KMS-11 (cell line): ENCODE results near the gene EPS8.

Source experiments
- H2AFZ ChIP-seq: fragments of 200-600 bp; sonication (generic); 2 replicates; pipeline ENCODE4 v1.6.1; 2016; ENCODE audit warnings: antibody characterized with exemption, mixed run types, low read depth
- H3K27ac ChIP-seq: fragments of 200-600 bp; sonication (generic); 2 replicates; pipeline ENCODE4 v1.6.1; 2016; ENCODE audit warnings: mild to moderate bottlenecking, mixed run types
- H3K27me3 ChIP-seq: fragments of 200-600 bp; sonication (generic); 2 replicates; pipeline ENCODE4 v1.6.1; 2017; ENCODE audit warnings: mild to moderate bottlenecking, low read depth, mixed run types, moderate library complexity; ENCODE audit not compliant: insufficient read depth
- H3K36me3 ChIP-seq: fragments of 200-600 bp; sonication (generic); 2 replicates; pipeline ENCODE4 v1.6.1; 2017; ENCODE audit warnings: mild to moderate bottlenecking, mixed run types; ENCODE audit not compliant: insufficient read depth
- H3K4me1 ChIP-seq: fragments of 200-600 bp; sonication (generic); 2 replicates; pipeline ENCODE4 v1.6.1; 2016; ENCODE audit warnings: mild to moderate bottlenecking, low read depth, mixed run types; ENCODE audit not compliant: poor library complexity, severe bottlenecking
- H3K4me2 ChIP-seq: fragments of 200-600 bp; sonication (generic); 2 replicates; pipeline ENCODE4 v1.7.0; 2016; ENCODE audit warnings: mild to moderate bottlenecking, mixed run types
- H3K4me3 ChIP-seq: fragments of 200-600 bp; sonication (generic); IDR thresholded peaks from 2 replicates; pipeline ENCODE4 v1.6.1; 2017; ENCODE audit warnings: low read depth, low read length, mixed read lengths; ENCODE audit not compliant: insufficient read depth
- H3K79me2 ChIP-seq: fragments of 200-600 bp; sonication (generic); 2 replicates; pipeline ENCODE4 v1.6.1; 2016; ENCODE audit warnings: low read depth, mixed run types; ENCODE audit not compliant: insufficient read depth
- H3K9ac ChIP-seq: fragments of 200-600 bp; sonication (generic); 2 replicates; pipeline ENCODE4 v1.6.1; 2016; ENCODE audit warnings: mild to moderate bottlenecking, mixed run types
- H4K20me1 ChIP-seq: fragments of 200-600 bp; sonication (generic); 2 replicates; pipeline ENCODE4 v1.6.1; 2016; ENCODE audit warnings: mild to moderate bottlenecking, mixed run types; ENCODE audit not compliant: insufficient read depth
- CTCF ChIP-seq: fragments of 200-600 bp; sonication (generic); conservative IDR thresholded peaks from 2 replicates; pipeline ENCODE4 v1.6.1; 2017; ENCODE audit warnings: low read depth, mild to moderate bottlenecking, antibody characterized with exemption, low read length, moderate library complexity, mixed read lengths

EPS8 gene

GRCh38 chr12:15705606-15706005 lies 83.6 kb downstream of the EPS8 start:
- no peak overlapping the region for H3K27ac ChIP-seq

GRCh38 chr12:15702276-15702675 lies 86.9 kb downstream of the EPS8 start:
- Histone ChIP-seq H4K20me1 (no peaks in the 10 kb centered on the region), H3K4me1 (no peaks in the 10 kb centered on the region), H2AFZ (no peak overlapping the region), H3K27me3 (no peaks in the 10 kb centered on the region), H3K4me2 (no peak overlapping the region), H3K79me2 (no peaks in the 10 kb centered on the region), H3K4me3 (no peak overlapping the region), H3K36me3 (no peaks in the 10 kb centered on the region), H3K27ac (no peak overlapping the region), H3K9ac (no peak overlapping the region)
- TF ChIP-seq CTCF: no peak

More at GRCh38 chr12:15705606-15706005, 83.6 kb downstream of the EPS8 start:
- Histone ChIP-seq H3K27me3 (no peaks in the 10 kb centered on the region), H3K79me2 (no peaks in the 10 kb centered on the region), H3K4me3 (no peak overlapping the region), H2AFZ (no peak overlapping the region), H3K4me2 (no peak overlapping the region), H4K20me1 (no peaks in the 10 kb centered on the region), H3K36me3 (no peaks in the 10 kb centered on the region), H3K9ac (no peak overlapping the region), H3K4me1 (no peaks in the 10 kb centered on the region)
- TF ChIP-seq CTCF: no peak

- H3K4me1 ChIP-seq: no peaks in the 10 kb centered on the region
- H4K20me1 ChIP-seq: no peaks in the 10 kb centered on the region
- no peaks in the 10 kb centered on the region for H3K36me3 ChIP-seq
- no peak overlapping the region for H3K27ac ChIP-seq
- H2AFZ ChIP-seq: no peak overlapping the region
- H3K9ac ChIP-seq: no peak overlapping the region
- no peaks in the 10 kb centered on the region for H3K79me2 ChIP-seq
- TF ChIP-seq CTCF: no peak
- H3K4me2 ChIP-seq: no peak overlapping the region
- H3K27me3 ChIP-seq: no peaks in the 10 kb centered on the region
- H3K4me3 ChIP-seq: no peak overlapping the region
Measured at GRCh38 chr12:15701631-15702156, 87.5 kb downstream of the EPS8 start.

GRCh38 chr12:15701206-15701605 lies 88.0 kb downstream of the EPS8 start:
- Histone ChIP-seq H3K4me3 (no peak overlapping the region), H3K9ac (no peak overlapping the region), H3K36me3 (no peaks in the 10 kb centered on the region), H3K4me1 (no peaks in the 10 kb centered on the region), H3K27ac (no peak overlapping the region), H4K20me1 (no peaks in the 10 kb centered on the region), H3K79me2 (no peaks in the 10 kb centered on the region), H3K4me2 (no peak overlapping the region), H3K27me3 (no peaks in the 10 kb centered on the region), H2AFZ (no peak overlapping the region)
- no peak for TF ChIP-seq CTCF
